HG03565 (cell line): ENCODE measurements around the gene QPRT.
"Not testable (repeated sequence)": the region's sequence is repeated elsewhere in the genome, so short reads cannot be mapped to it uniquely, and the experiment has no call there.

Experiments
- ATAC-seq: cut with Tn5 transposase; IDR thresholded peaks from one replicate; pipeline ENCODE4 v1.9.1; 2021; ENCODE audit warnings: mild to moderate bottlenecking, moderate library complexity; ENCODE audit not compliant: unreplicated experiment

The QPRT gene

DNA sequence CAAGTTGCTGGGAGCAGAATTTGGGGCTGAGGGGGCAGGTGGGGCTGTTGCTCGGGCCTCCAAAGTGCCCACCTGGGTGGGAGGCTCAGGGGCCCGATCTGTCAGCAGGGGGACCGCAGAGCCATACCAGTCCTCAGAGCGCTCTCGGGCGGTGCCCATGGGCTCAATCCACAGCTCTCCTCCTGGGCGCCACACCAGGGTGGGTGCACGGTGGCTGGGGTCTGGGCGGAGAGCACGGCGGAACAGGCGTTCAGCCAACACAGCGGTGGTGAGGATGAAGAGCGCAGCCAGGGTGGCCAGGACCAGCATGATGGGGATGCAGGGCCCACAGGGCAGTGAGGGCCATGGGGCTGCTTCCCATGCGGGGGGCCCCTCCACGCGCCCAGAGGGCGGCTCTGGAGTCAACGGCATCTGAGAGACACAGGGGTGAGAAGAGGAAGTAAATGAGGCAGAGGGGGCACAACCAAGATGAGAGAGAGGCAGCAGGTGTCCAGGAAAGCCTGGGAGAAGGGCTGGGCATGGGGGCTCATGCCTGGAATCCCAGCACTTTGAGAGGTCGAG lies 65.6 kb downstream of the QPRT start:
- no peak for ATAC-seq

DNA sequence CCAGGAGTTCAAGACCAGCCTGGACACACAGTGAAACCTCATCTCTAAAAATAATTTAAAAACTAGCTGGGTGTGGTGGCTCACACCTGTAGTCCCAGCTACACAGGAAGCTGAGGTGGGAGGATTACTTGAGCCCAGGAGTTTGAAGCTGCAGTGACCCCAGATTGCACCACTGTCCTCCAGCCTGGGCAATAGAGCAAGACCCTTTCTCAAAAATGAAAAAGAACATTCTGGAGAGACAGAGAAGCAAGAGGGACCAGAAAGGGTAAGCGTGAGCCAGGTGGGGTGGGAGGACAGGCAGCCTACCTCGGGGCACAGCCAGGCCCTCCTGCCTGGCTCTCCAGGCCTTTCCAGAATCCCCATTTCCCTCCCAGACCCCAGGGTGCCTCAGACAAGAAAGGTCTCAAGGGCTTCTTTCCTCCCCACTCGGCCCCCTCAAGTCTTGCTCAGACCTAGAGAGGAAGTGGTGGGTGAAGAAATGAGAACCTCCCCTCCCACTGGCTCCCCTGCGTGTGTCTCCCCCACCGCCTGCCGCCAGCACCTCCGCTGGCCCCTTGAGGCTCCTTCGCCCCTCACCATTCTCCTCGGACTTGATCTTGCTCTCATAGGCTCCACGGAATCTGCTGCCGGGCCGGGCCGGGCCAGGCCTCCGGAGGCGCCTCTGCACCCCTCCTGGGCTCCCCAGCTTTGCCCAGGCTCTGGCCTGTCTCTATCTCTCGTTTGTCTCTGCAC lies 66.3 kb downstream of the QPRT start:
- peak; percentile 23 for ATAC-seq

DNA sequence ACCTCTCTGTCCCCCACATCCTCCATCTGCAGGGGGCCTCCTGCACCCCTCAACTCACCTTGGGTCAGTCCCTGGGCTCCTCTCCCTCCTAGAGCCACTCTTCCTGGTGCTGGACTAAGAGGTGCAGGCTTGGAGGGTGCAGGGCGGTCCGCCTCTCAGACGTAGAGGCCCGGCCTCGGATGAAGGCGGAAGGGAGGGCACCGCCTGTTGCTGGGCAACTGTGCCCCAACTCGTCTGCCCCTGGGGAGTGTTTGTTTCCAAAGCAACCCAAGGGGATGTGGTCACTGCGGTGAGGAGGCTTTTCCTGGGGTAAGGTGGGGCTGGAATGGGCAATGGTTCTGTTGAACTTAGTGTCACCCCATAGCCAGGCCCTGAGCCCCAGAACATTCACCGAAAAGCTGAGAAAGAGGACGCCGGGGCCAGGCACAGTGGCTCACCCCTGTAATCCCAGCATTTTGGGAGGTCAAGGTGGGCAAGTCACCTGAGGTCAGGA lies 66.9 kb downstream of the QPRT start, which contains the start of gene C16orf54:
Gene C16orf54, minus strand, starts transcription at position 138 of the 493 bp plus-strand sequence. CDS start 1,039 bp downstream, outside the sequence.
- ATAC-seq, result peak; percentile 64

DNA sequence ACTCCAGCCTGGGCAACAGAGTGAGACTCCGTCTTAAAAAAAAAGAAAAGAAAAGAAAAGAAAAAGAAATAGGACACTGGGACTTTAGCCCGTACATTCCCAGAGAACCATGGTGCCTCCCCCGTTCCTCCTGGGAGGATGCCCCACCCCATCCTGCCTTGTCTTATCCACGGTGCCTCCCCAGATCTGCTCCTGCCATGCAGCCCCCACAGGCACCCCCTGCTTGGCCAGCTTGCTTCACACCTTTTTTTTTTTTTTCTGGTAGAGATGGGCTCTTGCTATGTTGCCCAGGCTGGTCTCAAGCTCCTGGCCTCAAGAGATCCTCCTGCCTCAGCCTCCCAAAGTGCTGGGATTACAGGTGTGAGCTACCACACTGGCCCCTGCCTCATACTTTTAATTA lies 67.5 kb downstream of the QPRT start:
- ATAC-seq, result not testable (repeated sequence)
